Measurements from ENCODE around the gene NR1H2.
"Not testable (repeated sequence)": the region's sequence is repeated elsewhere in the genome, so short reads cannot be mapped to it uniquely, and the experiment has no call there.

NR1H2 gene

DNA sequence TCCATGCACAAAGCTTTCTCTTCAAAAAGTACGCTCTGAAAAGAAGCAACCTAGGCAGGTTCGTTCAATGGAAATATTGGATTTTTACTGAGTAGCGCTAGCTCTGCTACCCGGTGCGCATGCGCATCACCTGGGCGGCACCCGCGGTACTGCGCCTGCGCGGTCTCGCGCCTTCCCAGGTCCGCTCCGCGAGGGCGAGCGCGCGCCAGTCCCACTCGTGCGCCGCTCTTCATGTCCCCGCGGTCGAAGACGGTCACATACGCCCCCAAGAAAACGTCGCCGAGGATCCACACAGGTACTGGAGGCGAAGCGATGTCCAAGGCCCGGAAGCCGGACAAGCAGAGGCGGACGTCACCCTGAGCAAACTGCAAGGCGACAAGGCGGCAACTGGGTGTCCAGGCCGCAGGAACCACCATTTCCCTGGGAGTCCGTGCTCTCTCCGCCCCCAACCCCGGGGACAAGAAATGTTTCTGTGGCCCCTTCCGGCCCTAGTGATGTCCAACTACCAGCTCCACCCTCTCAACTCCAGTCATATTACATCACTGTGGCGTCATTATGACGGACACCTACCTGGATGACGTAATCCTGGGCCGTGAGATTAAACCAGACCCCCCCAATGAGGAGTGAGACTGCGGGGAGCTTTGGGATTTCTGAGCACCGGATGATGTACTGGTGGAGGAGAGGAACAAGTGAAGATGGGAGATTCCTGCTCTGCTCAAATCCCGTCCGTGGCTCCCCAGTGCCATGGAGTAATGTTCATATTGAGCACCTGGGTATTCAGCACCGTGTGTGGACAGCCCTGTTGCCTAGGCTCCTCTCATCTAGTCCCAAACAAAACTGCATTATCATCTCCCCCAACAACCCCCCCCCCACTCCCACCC lies 42.3 kb upstream of the NR1H2 start:
- Mint-ChIP-seq H3K4me1 (ENCODE audit: low read depth) (peaks cover 41% of the 10 kb centered on the region), H3K27ac (peak overlapping the region; percentile 93), H3K27me3 (peaks cover 9% of the 10 kb centered on the region), H3K36me3 (no peaks in the 10 kb centered on the region), H3K4me3 (peak overlapping the region; percentile 88), H3K9me3 (ENCODE audit: low read depth) (no peaks in the 10 kb centered on the region)

DNA sequence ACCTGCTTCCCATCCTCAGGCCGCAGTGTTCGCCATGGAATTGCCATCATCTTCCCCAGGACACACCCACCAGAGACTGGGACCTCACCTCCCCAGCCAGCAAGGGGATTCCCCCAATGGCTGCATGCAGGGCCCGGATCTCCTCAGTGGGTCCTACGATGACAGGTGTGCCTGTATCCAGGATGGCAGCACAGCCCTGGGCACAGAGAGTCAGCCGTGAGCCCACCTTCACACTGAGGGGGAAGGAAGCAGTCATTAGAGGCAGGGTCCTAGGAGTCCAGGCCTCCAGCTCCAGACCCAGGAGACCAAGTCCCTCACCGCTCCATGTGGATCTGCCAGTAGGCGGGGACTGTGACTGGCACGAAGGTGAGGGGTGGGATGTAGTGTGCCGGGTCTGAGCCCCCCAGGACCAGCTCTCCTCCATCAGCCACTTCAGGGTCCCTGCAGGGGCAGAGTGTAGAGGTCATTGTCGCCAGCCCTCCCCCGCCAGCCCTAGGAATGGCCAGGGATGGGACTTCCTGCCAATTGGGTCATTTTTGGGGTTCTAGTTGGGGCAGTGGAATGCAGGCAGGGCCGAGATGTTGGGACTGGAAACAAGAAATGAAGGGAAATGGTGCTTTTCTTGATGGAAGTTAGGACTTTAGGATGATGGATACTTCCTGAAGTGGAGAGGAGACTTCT lies 41.4 kb upstream of the NR1H2 start:
- peak overlapping the region; percentile 10 for H3K4me3 Mint-ChIP-seq
- H3K4me1 Mint-ChIP-seq (ENCODE audit: low read depth) = peaks cover 35% of the 10 kb centered on the region
- H3K27me3 Mint-ChIP-seq = peaks cover 3% of the 10 kb centered on the region
- H3K36me3 Mint-ChIP-seq = no peaks in the 10 kb centered on the region
- no peak overlapping the region for H3K27ac Mint-ChIP-seq
- H3K9me3 Mint-ChIP-seq (ENCODE audit: low read depth) = no peaks in the 10 kb centered on the region

DNA sequence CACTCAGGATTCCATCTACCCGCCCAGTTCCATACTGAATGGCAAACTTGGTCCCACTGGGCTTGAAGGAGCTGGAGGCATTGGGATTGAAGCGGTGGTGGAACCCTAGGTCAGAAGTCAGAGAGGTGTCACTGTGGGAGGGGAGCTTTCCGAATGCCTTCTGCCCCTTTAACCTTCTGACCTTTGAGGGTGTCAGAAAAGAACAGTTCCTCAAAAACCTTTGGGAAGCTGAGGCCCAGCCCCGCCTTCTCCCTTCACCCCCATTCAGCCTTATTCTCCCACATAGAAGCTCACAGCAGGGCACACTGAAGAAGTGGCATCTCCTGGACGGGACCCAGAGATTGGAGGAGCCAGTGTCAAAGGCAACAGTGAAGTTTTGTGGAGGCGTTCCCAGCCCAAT lies 39.2 kb upstream of the NR1H2 start:
- H3K27ac Mint-ChIP-seq; H3K27me3 Mint-ChIP-seq; H3K9me3 Mint-ChIP-seq (ENCODE audit: low read depth); H3K36me3 Mint-ChIP-seq; H3K4me3 Mint-ChIP-seq: not testable (repeated sequence)
- H3K4me1 Mint-ChIP-seq (ENCODE audit: low read depth) = peaks cover 21% of the 10 kb centered on the region

DNA sequence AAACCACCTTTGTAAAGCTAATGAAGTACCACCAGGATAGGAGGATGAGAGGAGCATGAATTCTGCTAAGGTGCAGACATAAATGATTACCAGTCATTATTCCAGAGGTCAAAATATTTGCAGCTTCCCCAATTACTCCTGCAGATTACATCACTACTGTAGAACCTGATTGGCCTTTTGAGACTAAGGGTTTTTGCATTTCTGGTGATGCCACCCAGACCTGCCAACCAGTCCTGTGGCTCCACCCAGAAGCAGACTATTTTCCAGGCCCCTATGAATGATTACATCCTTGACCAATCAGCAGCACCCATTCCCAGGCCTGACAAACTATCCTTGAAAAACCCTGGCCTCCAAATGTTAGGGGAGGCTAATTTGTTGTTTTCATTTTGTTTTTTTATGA lies 35.9 kb upstream of the NR1H2 start:
- Mint-ChIP-seq H3K27me3 (no peaks in the 10 kb centered on the region), H3K9me3 (ENCODE audit: low read depth) (no peaks in the 10 kb centered on the region), H3K36me3 (no peaks in the 10 kb centered on the region), H3K4me3 (no peak overlapping the region), H3K27ac (no peak overlapping the region), H3K4me1 (ENCODE audit: low read depth) (peaks cover 4% of the 10 kb centered on the region)

DNA sequence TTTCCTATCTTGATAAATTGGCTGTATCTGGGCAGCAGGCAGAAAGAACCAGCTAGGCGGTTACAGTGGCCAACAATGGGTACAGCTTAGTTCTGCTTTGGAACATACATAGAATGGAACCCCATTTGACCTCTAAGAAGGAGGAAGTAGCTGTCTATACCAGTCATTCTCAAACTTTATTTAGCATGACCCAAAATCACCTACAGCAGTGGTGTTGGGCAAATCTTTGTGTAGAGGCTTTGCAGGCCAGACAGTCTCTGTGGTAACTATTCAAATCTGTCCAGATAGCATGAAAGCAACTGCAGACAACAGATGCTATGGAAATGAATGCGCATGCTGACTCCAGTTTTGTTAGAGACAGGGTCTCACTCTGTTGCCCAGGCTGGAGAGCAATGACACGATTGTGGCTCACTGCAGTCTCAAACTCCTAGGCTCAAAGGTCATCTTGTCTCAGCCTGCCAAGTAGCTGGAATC lies 35.1 kb upstream of the NR1H2 start:
- H3K36me3 Mint-ChIP-seq = no peaks in the 10 kb centered on the region
- no peak overlapping the region for H3K27ac Mint-ChIP-seq
- H3K4me3 Mint-ChIP-seq = no peak overlapping the region
- no peaks in the 10 kb centered on the region for H3K9me3 Mint-ChIP-seq (ENCODE audit: low read depth)
- no peaks in the 10 kb centered on the region for H3K27me3 Mint-ChIP-seq
- H3K4me1 Mint-ChIP-seq (ENCODE audit: low read depth) = no peaks in the 10 kb centered on the region

DNA sequence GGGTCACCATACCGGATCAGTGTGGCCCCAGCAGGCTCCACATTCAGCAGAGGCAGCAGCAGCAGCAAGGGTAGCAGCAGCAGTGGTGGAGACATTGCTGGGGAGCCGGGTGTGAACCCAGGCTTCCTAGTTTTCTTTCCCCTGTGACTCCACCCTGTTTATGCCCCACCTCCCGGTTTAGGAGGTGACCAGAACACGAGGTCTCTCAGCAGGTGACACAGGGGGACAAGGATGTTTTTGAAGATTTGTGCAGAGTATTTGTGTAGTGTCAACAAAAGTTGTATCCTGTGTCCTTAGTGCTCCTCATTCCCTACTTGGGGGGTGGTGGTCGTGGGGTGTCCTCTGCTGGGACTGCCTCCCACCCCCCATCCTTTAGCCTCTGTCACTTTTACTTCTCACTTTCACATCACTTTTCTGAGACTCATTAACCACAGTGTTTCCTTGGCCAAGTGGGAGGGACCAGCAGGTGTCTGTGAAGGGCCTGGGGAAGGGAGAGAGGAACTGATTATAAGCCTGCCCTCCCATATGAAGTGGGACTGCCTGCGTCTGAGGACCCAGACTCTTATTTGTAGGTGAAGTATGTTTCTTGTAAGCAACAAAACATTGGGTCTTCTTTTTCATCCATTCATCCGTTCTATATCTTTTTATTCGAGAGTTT lies 31.5 kb upstream of the NR1H2 start:
- Mint-ChIP-seq H3K4me3 (no peak overlapping the region), H3K36me3 (no peaks in the 10 kb centered on the region), H3K27ac (no peak overlapping the region), H3K27me3 (no peaks in the 10 kb centered on the region), H3K4me1 (ENCODE audit: low read depth) (peaks cover 6% of the 10 kb centered on the region), H3K9me3 (ENCODE audit: low read depth) (no peaks in the 10 kb centered on the region)

DNA sequence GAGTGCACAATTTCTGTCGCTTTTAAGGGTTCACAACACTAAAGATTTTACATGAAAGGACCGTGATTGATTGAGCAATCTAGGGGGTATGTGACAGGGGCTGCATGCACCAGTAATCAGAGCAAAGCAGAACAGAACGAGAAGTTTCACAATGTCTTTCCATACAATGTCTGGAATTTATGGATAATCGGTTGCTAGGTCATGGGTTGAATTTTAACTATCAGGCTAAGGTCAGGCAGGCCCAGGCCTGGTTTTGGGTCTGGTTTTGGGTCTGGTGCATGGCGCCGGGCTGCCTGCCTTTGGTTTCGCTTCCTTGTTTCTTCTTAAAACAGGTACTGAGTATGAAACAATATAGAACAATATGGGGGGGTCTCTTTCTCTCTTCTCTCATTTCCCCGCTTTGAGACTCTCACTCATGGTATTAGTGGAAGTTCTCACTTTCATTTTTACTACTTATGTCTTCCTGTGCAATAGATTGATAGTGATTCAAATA lies 29.1 kb upstream of the NR1H2 start:
- H3K27ac Mint-ChIP-seq = peak overlapping the region; percentile 28
- peak overlapping the region; percentile 14 for H3K4me3 Mint-ChIP-seq
- not testable (repeated sequence) for H3K36me3 Mint-ChIP-seq; H3K9me3 Mint-ChIP-seq (ENCODE audit: low read depth); H3K4me1 Mint-ChIP-seq (ENCODE audit: low read depth); H3K27me3 Mint-ChIP-seq

DNA sequence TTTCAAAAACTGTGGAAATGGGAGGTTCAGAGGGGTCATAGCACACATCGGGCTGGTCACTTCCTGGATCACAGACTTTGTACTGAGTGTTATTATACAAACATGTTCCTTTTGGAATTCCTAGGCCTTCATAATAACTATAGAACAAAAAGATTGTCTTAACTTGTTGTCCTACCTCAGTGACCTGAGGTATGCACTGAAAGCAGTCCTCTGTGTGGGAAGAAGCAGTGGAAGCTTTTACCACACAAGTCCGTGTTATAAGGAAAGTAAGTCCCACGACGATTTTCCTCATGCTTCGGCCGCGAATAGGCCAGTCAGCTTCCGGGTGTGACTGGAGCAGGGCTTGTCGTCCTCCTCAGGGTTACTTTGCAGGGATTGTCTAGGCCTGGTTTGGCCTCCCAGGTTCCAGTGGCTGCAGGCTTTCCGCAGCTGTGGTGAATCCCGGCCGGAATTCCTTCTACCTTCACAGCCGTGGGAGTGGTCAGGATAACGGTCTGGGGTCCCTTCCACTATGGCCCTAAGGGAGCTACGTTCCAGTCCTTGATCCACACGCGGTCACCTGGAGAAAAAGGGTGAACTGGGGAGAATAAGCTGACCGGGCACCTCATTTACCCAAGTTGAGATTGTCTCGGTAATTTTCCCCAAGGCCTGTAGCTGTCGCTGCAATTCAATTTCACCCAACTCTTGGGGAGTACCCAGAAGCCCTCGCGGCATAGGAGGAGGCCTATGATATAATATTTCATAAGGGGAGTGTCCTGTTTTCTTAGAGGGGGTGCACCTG lies 26.8 kb upstream of the NR1H2 start:
- Mint-ChIP-seq H3K27ac (no peak overlapping the region), H3K36me3 (no peaks in the 10 kb centered on the region), H3K4me1 (ENCODE audit: low read depth) (peaks cover 6% of the 10 kb centered on the region), H3K4me3 (no peak overlapping the region), H3K27me3 (no peaks in the 10 kb centered on the region), H3K9me3 (ENCODE audit: low read depth) (no peaks in the 10 kb centered on the region)

DNA sequence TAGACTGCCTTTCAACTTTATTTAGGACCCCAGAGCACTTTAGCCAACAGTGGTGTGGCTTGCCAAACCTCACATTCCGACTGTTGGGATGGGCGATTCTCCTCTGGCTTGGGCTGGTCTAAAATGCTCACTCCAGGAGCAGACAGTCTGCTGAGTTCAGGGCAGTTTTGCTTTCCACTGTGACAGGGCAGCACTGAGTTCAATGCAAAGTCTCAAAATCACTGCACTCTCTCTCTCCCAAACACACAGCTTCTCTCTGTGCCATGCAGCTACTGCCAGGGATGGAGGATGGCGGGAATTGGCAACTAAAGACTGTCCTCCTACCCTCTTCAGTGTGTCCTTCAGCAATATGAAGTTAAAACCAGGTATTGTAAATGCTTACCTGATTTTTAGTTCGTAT lies 24.0 kb upstream of the NR1H2 start:
- H3K4me1 Mint-ChIP-seq (ENCODE audit: low read depth) = peaks cover 5% of the 10 kb centered on the region
- H3K4me3 Mint-ChIP-seq = no peak overlapping the region
- no peaks in the 10 kb centered on the region for H3K36me3 Mint-ChIP-seq
- H3K9me3 Mint-ChIP-seq (ENCODE audit: low read depth) = no peaks in the 10 kb centered on the region
- no peaks in the 10 kb centered on the region for H3K27me3 Mint-ChIP-seq
- no peak overlapping the region for H3K27ac Mint-ChIP-seq

DNA sequence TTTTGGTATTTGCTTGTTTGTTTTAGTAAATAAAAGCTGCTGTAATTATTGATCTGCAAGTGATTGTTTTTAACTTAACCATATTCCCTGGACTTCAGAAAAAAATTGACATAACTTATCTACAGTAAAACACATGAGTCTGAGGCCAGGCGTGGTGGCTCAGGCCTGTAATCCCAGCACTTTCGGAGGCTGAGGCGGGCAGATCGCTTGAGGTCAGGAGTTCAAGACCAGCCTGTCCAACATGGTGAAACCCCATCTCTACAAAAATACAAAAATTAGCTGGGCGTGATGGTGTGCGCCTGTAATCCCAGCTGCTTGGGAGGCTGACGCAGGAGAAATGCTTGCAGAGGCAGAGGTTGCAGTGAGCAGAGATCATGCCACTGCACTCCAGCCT lies 22.8 kb upstream of the NR1H2 start:
- H3K4me1 Mint-ChIP-seq (ENCODE audit: low read depth); H3K4me3 Mint-ChIP-seq; H3K27ac Mint-ChIP-seq; H3K9me3 Mint-ChIP-seq (ENCODE audit: low read depth); H3K36me3 Mint-ChIP-seq; H3K27me3 Mint-ChIP-seq: not testable (repeated sequence)

DNA sequence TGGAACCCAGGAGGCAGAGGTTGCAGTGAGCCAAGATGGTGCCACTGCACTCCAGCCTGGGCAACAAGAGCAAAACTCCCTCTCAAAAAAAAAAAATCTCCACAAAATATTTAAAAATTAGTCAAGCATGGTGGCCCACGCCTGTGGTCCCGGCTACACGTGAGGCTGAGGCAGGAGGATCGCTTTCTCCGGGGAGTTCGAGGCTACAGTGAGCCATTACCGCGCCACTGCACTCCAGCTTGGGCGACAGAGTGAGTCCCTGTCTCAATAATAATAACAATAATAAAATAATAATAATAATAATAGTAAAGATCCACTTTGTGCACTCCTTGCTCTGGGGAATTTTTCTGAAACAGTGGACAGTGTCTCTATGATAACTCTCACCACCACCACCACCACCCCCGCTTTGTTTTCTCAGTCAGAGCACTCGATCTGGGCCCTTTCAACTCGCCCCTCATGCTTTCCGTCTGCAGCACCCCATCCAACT lies 19.5 kb upstream of the NR1H2 start:
- Mint-ChIP-seq H3K27me3 (no peaks in the 10 kb centered on the region), H3K36me3 (no peaks in the 10 kb centered on the region), H3K27ac (peak overlapping the region; percentile 94), H3K9me3 (ENCODE audit: low read depth) (no peaks in the 10 kb centered on the region), H3K4me3 (no peak overlapping the region), H3K4me1 (ENCODE audit: low read depth) (peaks cover 38% of the 10 kb centered on the region)

DNA sequence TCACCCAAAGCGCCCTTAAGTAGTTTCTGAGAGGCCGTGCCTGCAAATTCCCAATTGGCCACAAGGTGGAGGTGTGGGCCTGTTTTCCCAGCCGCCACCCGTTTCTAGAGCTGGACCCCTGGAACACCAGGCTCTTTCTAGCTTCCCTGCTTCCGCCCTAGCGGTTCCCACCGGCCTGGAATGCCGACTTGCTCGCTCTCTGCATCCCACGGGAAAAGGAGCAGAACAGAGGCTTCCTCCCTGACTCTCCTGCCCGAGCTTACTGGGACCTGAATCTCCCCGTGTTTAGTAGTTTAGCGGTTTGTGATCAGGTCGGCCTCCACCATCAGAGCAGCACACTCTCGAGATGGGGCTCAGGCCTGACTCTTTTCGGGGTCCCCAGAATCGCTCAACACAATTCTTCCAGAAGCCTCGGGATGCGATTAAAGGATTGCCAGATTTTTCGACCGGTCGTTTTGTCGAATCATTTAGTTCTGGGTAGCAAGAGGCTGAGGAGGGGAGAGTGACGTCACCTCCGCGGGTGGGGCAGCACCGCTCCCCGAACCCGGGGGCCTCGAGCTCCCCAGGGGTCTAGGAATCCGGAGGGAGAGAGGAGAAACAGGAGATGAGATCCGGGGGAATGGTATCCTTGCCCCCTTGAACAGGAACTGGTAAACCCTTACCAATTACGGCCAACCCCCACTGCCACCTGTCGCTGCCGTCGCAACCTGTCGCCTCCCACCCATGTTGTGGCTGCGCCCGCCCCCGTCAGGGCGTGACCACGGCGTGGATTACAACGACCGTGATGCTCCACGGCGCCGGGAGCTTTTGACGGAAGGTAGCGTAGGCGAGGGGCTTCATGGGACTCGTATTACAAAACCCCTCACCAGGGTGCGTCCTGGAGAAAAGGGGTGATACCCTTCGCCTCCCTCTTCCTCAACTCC lies 18.8 kb upstream of the NR1H2 start:
- no peaks in the 10 kb centered on the region for H3K27me3 Mint-ChIP-seq
- H3K4me3 Mint-ChIP-seq = peak overlapping the region; percentile 90
- H3K27ac Mint-ChIP-seq = peak overlapping the region; percentile 94
- no peaks in the 10 kb centered on the region for H3K9me3 Mint-ChIP-seq (ENCODE audit: low read depth)
- H3K4me1 Mint-ChIP-seq (ENCODE audit: low read depth) = peaks cover 45% of the 10 kb centered on the region
- H3K36me3 Mint-ChIP-seq = no peaks in the 10 kb centered on the region

DNA sequence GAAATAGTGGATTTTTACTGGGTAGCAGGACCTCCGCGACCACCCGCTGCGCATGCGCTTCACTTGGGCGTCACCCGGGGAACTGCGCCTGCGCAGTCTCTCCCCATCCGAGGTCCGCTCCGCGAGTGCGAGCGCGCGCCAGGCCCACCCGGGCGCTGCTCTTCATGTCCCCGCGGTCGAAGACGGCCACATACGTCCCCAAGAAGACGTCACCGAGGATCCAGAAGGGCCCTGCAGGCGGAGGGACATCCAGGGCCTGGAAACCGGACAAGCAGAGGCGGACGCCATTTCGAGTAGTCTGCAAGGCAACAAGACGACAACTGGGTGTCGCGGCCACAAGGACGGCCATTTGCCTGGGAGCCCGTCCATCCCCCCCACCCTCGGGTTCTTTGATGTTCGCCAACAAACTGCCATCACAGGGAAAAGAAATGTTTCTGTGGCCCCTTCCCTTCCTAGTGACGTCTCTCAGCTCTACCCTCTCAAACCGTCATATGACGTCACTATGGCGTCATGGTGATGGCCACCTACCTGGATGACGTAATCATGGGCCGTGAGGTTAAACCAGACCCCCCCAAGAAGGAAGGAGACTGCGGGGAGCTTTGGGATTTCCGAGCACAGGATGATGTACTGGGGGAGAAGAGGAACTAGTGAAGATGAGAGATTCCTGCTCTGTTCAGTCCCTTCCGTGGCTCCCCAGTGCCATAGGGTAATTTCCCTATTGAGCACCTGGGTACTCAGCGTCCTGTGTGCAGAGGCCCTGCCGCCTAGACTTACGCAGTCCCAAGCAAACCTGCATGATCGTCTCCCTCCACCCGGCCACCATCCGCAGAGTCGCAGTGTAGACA lies 17.6 kb upstream of the NR1H2 start:
- Mint-ChIP-seq H3K9me3 (ENCODE audit: low read depth) (no peaks in the 10 kb centered on the region), H3K4me3 (peak overlapping the region; percentile 90), H3K27ac (peak overlapping the region; percentile 94), H3K4me1 (ENCODE audit: low read depth) (peaks cover 56% of the 10 kb centered on the region), H3K27me3 (no peaks in the 10 kb centered on the region), H3K36me3 (no peaks in the 10 kb centered on the region)

Data from activated naive CD8-positive, alpha-beta T cell (primary cell).